Astrocyte (in vitro differentiated cells and primary cell): ENCODE data around the gene TMUB1. TPM values are rescaled to one million over a fixed set of nuclear protein-coding genes. Genes with fewer than 3 reads are reported as not detected.

Source experiments
- DNase-seq: peaks from one replicate; pipeline ENCODE4 v3.0.0-alpha.2; 2010; ENCODE audit warnings: low read depth
- FAIRE-seq: peaks from 2 replicates; lab custom pipeline; 2011; peaks lifted over from hg19 to GRCh38; lab: Jason Lieb, UNC
- H2AFZ ChIP-seq: 2 replicates; pipeline ENCODE4 v1.6.0; 2012; ENCODE audit warnings: low read depth, low read length, inconsistent platforms
- H3K27ac ChIP-seq: 2 replicates; pipeline ENCODE4 v1.5.1; 2011; ENCODE audit warnings: low read depth, low read length, inconsistent platforms
- H3K27me3 ChIP-seq: 2 replicates; pipeline ENCODE4 v1.6.0; 2011; ENCODE audit warnings: low read length, inconsistent platforms; ENCODE audit not compliant: insufficient read depth
- H3K36me3 ChIP-seq: 2 replicates; pipeline ENCODE4 v1.5.1; 2011; ENCODE audit warnings: low read length, inconsistent platforms; ENCODE audit not compliant: insufficient read depth
- H3K4me1 ChIP-seq: 2 replicates; pipeline ENCODE4 v1.5.1; 2011; ENCODE audit warnings: low read length, inconsistent platforms; ENCODE audit not compliant: insufficient read depth
- H3K4me2 ChIP-seq: 2 replicates; pipeline ENCODE4 v1.6.0; 2012; ENCODE audit warnings: low read length, inconsistent platforms
- H3K4me3 ChIP-seq: 2 replicates; pipeline ENCODE4 v1.5.1; 2011; ENCODE audit warnings: low read depth, mild to moderate bottlenecking, low read length, inconsistent platforms; ENCODE audit not compliant: insufficient read depth
- H3K79me2 ChIP-seq: 2 replicates; pipeline ENCODE4 v1.6.0; 2012; ENCODE audit warnings: mild to moderate bottlenecking, low read length, inconsistent platforms; ENCODE audit not compliant: insufficient read depth
- H3K9ac ChIP-seq: 2 replicates; pipeline ENCODE4 v1.6.0; 2012; ENCODE audit warnings: mild to moderate bottlenecking, low read length, inconsistent platforms
- H3K9me3 ChIP-seq: 2 replicates; pipeline ENCODE4 v1.5.1; 2012; ENCODE audit warnings: low read depth, mild to moderate bottlenecking, low read length, inconsistent platforms; ENCODE audit not compliant: insufficient read depth
- H4K20me1 ChIP-seq: 2 replicates; pipeline ENCODE4 v1.6.0; 2012; ENCODE audit warnings: low read length, inconsistent platforms; ENCODE audit not compliant: insufficient read depth
- H3K27ac Mint-ChIP-seq: one replicate; pipeline ENCODE4 v1.8.0; 2021; ENCODE audit warnings: mild to moderate bottlenecking, mixed read lengths; ENCODE audit not compliant: unreplicated experiment
- H3K27me3 Mint-ChIP-seq: one replicate; pipeline ENCODE4 v1.8.0; 2021; ENCODE audit warnings: low read depth, mixed read lengths; ENCODE audit not compliant: unreplicated experiment
- H3K36me3 Mint-ChIP-seq: one replicate; pipeline ENCODE4 v1.8.0; 2021; ENCODE audit warnings: low read depth, mixed read lengths; ENCODE audit not compliant: unreplicated experiment
- H3K4me1 Mint-ChIP-seq: one replicate; pipeline ENCODE4 v1.8.0; 2021; ENCODE audit warnings: low read depth, mixed read lengths; ENCODE audit not compliant: unreplicated experiment
- H3K4me3 Mint-ChIP-seq: one replicate; pipeline ENCODE4 v1.8.0; 2021; ENCODE audit warnings: mild to moderate bottlenecking, moderate library complexity, mixed read lengths; ENCODE audit not compliant: unreplicated experiment
- H3K9me3 Mint-ChIP-seq: one replicate; pipeline ENCODE4 v1.8.0; 2021; ENCODE audit warnings: mild to moderate bottlenecking, mixed read lengths; ENCODE audit not compliant: unreplicated experiment
- CTCF ChIP-seq: IDR thresholded peaks from 2 replicates; pipeline ENCODE4 v1.5.1; 2011; ENCODE audit warnings: low read depth, mild to moderate bottlenecking, inconsistent platforms, low read length, moderate library complexity; ENCODE audit not compliant: insufficient read depth
- EZH2 ChIP-seq: IDR thresholded peaks from 2 replicates; pipeline ENCODE4 v1.6.1; 2012; ENCODE audit warnings: mild to moderate bottlenecking, low read length, inconsistent platforms; ENCODE audit not compliant: insufficient read depth
- total RNA-seq: library from RNA; stranded (reverse); gene quantifications from 2 replicates; pipeline ENCODE4 v1.2.1, GENCODE V29; 2021

Gene TMUB1
- total RNA-seq, 1 donor from 2014 or later: 42.9 TPM

- Histone ChIP-seq H2AFZ (peak overlapping the region; percentile 61), H3K27me3 (no peaks in the 10 kb centered on the region), H3K4me1 (peaks cover 34% of the 10 kb centered on the region), H3K9ac (peak overlapping the region; percentile 95), H4K20me1 (peaks cover 48% of the 10 kb centered on the region), H3K4me3 (peak overlapping the region; percentile 85), H3K36me3 (peaks cover 9% of the 10 kb centered on the region), H3K9me3 (no peaks in the 10 kb centered on the region), H3K79me2 (peaks cover 44% of the 10 kb centered on the region), H3K27ac (peak overlapping the region; percentile 89), H3K4me2 (peak overlapping the region; percentile 87)
- no peak for FAIRE-seq
- no peak for TF ChIP-seq CTCF
- no peak for TF ChIP-seq EZH2
- Mint-ChIP-seq H3K4me3 (peak overlapping the region; percentile 96), H3K4me1 (peaks cover 20% of the 10 kb centered on the region), H3K27ac (peak overlapping the region; percentile 72), H3K9me3 (no peaks in the 10 kb centered on the region), H3K27me3 (no peaks in the 10 kb centered on the region), H3K36me3 (peaks cover 7% of the 10 kb centered on the region)
- DNase-seq: no peak
Observed at GRCh38 chr7:151080067-151080521, 3.2 kb downstream of the TMUB1 start.

GRCh38 chr7:151079199-151079910 lies 3.9 kb downstream of the TMUB1 start:
- Histone ChIP-seq H3K4me2 (peak overlapping the region; percentile 87), H3K9ac (peak overlapping the region; percentile 95), H3K9me3 (no peaks in the 10 kb centered on the region), H4K20me1 (peaks cover 52% of the 10 kb centered on the region), H3K4me1 (peaks cover 34% of the 10 kb centered on the region), H3K79me2 (peaks cover 44% of the 10 kb centered on the region), H3K27ac (peak overlapping the region; percentile 89), H2AFZ (no peak overlapping the region), H3K4me3 (peak overlapping the region; percentile 85), H3K36me3 (peaks cover 12% of the 10 kb centered on the region), H3K27me3 (no peaks in the 10 kb centered on the region)
- H3K4me1 Mint-ChIP-seq: peaks cover 20% of the 10 kb centered on the region
- TF ChIP-seq CTCF: no peak
- no peak for TF ChIP-seq EZH2
- no peak for DNase-seq
- peak overlapping the region; percentile 96 for H3K4me3 Mint-ChIP-seq
- no peaks in the 10 kb centered on the region for H3K9me3 Mint-ChIP-seq
- H3K36me3 Mint-ChIP-seq: peaks cover 9% of the 10 kb centered on the region
- no peak for FAIRE-seq
- peak overlapping the region; percentile 77 for H3K27ac Mint-ChIP-seq
- no peaks in the 10 kb centered on the region for H3K27me3 Mint-ChIP-seq
